GM12874 (cell line): ENCODE measurements around the gene PIGU.

Experiments used
- TF ChIP-seq, protein P1 (sequence below): IDR thresholded peaks from 2 replicates; pipeline ENCODE4 v1.5.1; 2011; ENCODE audit warnings: low read depth, mild to moderate bottlenecking, control low read depth, low read length, moderate library complexity; ENCODE audit not compliant: insufficient read depth

Gene PIGU

DNA sequence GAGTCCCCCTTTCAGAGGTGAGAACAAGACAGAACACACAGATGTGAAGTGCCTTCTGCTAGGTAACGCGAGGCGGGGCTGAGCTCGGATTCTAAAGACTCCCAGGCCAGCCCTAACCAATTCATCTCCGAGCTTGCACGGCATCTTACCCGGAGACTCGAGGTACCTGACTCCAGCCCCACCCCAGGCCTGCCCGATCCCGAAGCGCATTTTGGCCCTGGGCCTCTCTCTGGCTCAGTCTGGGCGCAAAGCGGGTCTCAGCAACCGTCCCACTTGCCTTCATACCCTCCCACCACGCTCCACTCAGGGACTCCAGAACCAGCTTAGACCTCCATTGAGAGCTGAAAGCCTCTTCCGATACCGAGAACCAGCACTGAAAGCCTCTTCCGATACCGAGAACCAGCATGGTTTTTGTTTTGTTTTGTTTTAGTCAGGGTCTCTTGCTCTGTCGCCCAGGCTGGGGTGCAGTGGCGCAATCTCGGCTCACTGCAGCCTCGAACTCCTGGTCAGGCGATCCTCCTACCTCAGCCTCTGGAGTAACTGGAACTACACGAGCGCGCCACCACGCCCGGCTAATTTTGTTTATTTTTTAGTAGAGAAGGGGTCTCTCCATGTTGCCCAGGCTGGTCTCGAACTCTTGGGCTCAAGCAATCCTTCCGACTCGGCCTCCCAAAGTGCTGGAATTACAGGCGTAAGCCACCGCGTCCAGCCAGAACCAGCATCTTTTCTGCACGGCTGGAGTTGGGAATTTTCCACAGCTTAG is 161.2 kb downstream of the PIGU start:
- TF ChIP-seq, protein P1, sequence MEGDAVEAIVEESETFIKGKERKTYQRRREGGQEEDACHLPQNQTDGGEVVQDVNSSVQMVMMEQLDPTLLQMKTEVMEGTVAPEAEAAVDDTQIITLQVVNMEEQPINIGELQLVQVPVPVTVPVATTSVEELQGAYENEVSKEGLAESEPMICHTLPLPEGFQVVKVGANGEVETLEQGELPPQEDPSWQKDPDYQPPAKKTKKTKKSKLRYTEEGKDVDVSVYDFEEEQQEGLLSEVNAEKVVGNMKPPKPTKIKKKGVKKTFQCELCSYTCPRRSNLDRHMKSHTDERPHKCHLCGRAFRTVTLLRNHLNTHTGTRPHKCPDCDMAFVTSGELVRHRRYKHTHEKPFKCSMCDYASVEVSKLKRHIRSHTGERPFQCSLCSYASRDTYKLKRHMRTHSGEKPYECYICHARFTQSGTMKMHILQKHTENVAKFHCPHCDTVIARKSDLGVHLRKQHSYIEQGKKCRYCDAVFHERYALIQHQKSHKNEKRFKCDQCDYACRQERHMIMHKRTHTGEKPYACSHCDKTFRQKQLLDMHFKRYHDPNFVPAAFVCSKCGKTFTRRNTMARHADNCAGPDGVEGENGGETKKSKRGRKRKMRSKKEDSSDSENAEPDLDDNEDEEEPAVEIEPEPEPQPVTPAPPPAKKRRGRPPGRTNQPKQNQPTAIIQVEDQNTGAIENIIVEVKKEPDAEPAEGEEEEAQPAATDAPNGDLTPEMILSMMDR: no peak

DNA sequence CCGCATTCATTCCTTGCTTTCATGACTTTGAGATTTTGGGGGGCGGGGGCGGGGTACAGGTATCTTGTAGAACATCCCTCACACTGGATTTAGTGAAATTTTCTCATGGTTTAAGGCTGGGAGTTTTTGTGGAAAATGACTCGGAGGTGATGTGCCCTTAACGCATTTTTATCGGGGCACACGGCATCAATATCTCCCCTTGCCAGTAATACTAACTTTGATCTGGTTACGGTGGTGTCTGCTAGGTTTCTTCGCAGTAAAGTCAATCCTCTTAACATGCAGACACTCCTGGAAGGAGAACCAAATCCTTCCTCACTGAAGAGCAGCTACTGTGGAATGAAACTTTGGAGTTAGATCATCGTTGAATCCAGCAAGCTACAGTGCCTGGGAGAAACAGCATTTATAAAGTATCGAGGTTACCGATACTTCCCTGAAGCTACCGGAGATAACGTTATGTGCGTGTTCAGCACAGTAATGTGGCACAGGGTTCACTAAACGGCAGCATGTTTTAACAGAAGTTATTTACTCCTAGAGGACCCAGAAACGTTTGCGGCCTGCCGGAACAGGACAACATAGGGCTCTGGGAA is 161.9 kb downstream of the PIGU start:
- TF ChIP-seq, protein P1: no peak

DNA sequence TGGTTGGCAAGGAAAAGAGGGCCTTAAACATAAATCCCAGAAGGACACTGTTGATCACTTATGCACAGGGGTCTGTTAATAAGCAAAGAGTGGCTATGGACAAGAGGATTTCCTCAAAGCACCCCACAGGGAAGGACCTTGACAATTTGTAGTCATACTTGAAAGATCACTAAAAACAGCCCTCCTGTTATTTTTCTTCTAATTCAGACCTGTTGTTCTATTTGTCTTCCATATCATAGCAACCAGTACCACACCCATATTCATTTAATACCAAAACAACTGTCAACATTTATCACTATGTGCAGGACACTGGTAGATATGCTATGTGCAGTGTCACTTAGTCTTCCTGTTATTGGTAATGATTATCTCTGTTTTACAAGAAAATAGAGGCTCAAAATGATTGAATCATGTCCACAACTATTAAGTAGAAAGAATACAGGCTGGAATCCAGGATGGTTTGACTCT is 163.9 kb downstream of the PIGU start:
- TF ChIP-seq, protein P1: no peak

DNA sequence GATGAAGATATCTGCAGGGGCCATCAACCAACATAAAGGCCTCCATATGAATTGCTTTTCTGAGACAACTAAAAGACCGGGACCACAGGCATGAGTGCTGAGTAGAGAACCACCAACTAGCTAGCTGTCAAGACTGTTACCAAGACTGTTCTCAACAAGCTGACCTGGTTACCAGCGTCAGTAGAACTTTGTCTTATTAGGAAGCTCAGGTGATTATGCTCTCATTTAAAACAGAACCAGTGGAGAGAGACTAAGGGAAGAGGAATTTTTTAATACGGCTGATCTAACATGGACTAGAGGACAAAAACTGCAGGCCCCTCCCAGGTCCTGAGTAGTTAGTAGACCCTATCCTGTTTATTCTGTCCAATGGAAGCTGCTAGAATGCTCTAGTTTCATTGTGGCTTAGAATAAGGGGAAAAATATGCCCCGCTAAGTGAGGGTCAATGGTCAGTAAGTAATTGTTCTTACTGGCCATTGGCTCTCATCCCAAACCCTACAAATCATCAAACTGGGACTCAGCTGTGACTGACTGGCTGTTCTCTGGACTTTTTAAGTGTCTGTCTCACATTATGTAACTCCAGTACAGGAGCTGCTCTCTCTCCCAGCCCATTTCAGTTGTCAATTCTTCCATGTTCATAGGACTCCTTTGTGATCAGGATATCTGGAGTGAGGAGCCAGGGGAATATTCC is 164.5 kb downstream of the PIGU start:
- TF ChIP-seq, protein P1: no peak

DNA sequence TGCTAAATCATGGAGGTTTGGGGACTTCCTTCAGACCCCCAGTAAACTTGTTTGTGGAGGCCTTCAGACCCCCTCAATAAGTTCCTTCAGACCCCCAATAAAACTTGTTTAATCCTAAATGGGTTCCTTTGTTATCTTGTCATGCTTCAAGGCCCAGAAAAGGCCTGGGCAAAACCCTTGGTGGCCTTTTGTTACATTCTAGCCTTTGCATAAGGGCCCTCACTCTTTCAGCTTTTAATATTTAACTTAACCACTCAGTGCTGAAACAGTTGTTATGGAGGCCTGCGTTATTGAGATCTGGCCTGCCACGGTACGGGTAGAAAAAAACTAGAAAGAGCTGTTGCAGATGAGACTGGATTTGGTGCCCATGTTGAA is 165.0 kb downstream of the PIGU start:
- TF ChIP-seq, protein P1: no peak

DNA sequence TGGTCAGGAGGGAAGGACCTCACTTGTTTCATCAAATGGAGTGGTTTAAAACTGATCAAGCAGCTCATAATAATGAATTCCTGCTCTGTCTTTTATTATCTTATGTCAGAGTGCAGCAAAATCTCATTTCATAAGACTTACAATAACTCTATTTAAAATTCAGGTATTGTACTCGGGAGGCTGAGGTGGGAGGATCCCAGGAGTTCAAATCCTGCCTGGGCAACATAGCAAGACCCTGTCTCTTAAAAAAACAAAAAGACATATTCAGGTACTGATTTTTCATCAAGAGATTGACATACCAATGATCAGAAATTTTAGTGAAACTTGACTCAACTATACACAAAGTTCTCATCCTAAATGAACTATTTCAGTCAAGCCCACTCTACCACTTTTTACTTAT is 166.3 kb downstream of the PIGU start:
- TF ChIP-seq, protein P1: no peak
